Adrenal gland (tissue), 5 donors: ENCODE measurements around the gene MARCKS.

Source experiments
- POLR2A ChIP-seq, 2 donors: fragments of 450-650 bp; IDR thresholded peaks; one replicate each; pipeline ENCODE4 v1.6.1; 2017; ENCODE audit warnings: antibody characterized with exemption in 2 of 2, mild to moderate bottlenecking in 2 of 2, moderate library complexity in 1 of 2
- TF ChIP-seq, protein P1 (sequence below), 6 experiments: fragments of 450-650 bp in 4 of 6; fragments of 200-600 bp in 2 of 6; sonication (generic) in 1 of 6; IDR thresholded peaks; 1 replicate in 5 of 6; 2 replicates in 1 of 6; pipeline versions ENCODE4 v1.5.1 to v1.8.0; 2016 to 2021; ENCODE audit warnings: antibody characterized with exemption in 6 of 6, mild to moderate bottlenecking in 2 of 6, moderate library complexity in 1 of 6
- donor health status: DM: no; HTN: no; CAD: no.

- no peak for TF ChIP-seq POLR2A (IDR thresholded peaks at IDR 0.05)
- TF ChIP-seq, protein P1, sequence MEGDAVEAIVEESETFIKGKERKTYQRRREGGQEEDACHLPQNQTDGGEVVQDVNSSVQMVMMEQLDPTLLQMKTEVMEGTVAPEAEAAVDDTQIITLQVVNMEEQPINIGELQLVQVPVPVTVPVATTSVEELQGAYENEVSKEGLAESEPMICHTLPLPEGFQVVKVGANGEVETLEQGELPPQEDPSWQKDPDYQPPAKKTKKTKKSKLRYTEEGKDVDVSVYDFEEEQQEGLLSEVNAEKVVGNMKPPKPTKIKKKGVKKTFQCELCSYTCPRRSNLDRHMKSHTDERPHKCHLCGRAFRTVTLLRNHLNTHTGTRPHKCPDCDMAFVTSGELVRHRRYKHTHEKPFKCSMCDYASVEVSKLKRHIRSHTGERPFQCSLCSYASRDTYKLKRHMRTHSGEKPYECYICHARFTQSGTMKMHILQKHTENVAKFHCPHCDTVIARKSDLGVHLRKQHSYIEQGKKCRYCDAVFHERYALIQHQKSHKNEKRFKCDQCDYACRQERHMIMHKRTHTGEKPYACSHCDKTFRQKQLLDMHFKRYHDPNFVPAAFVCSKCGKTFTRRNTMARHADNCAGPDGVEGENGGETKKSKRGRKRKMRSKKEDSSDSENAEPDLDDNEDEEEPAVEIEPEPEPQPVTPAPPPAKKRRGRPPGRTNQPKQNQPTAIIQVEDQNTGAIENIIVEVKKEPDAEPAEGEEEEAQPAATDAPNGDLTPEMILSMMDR (IDR thresholded peaks at IDR 0.05): no peak
These were observed 18.3 kb downstream of the MARCKS start for GRCh38 chr6:113875470-113875869.
